ENCODE results near the gene SMAD7. TPM values are rescaled to one million over a fixed set of nuclear protein-coding genes. Genes with fewer than 3 reads are reported as not detected.
A peak's percentile ranks its signal among the peaks of the same experiment; 100 is the strongest.

SMAD7 gene
- total RNA-seq, 2 donors from 2014 or later = 21.2 to 21.6 TPM

- Histone ChIP-seq H3K36me3 (no peaks in the 10 kb centered on the region), H3K9me3 (no peaks in the 10 kb centered on the region), H3K4me1 (peaks cover 7% of the 10 kb centered on the region), H3K27me3 (no peaks in the 10 kb centered on the region), H3K27ac (no peak overlapping the region), H3K4me3 (no peak overlapping the region), H3K9ac (ENCODE audit: low read depth in 2 of 2, low read length in 2 of 2) (no peak overlapping the region)
- TF ChIP-seq, protein P1, sequence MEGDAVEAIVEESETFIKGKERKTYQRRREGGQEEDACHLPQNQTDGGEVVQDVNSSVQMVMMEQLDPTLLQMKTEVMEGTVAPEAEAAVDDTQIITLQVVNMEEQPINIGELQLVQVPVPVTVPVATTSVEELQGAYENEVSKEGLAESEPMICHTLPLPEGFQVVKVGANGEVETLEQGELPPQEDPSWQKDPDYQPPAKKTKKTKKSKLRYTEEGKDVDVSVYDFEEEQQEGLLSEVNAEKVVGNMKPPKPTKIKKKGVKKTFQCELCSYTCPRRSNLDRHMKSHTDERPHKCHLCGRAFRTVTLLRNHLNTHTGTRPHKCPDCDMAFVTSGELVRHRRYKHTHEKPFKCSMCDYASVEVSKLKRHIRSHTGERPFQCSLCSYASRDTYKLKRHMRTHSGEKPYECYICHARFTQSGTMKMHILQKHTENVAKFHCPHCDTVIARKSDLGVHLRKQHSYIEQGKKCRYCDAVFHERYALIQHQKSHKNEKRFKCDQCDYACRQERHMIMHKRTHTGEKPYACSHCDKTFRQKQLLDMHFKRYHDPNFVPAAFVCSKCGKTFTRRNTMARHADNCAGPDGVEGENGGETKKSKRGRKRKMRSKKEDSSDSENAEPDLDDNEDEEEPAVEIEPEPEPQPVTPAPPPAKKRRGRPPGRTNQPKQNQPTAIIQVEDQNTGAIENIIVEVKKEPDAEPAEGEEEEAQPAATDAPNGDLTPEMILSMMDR (IDR thresholded peaks at IDR 0.05) = no peak
- intact Hi-C loops (cut with DNase I) = no loop called here
- DNase-seq = no peak
Measured at GRCh38 chr18:48996041-48996440, 45.3 kb upstream of the SMAD7 start.

DNA sequence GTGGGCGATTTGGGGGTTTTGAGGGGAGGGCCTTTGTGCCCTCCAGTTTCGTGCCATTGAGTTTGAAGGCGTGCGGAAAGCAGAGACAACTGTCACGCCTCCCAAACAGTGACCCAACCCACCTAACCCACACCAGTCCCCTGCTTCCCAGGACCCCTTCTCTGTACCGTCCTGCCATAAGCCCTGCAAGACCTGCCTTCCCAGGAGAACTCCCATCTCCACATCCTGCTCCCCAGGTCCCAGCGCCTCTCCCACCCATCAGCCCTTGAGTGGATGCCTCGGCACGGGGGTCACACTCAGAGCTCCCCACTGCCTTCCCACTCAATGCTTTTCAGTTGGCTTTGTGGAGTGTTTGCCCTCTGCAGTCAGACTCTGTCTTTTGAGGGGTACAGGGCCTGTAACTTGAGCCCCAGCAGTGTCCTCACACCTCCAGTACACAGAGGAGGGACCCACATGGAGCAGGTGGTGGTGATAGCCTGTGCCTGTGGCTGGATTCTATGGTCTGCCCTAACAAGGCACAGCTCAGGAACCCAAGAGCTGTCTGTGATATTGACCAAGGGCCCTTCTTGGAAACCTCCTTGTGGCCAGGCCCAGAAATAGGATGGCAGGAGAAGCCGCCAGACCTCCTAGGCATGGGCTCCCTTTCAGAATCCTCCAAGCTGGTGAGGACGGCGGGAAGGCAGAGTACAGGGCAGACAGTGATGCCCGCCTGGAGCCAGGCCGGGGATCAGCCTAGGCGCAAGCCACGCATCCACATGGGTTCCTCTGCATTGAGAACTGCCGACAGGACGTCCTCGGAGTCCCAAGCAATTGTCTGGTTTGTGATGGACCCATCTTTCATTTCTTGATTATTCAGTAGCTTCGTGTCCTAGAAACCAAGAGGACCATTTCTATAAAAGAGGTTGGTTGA is 44.4 kb upstream of the SMAD7 start:
- intact Hi-C loops (cut with DNase I) = no loop called here
- peaks cover 7% of the 10 kb centered on the region for H3K4me1 ChIP-seq

GRCh38 chr18:48994044-48994651 is 43.4 kb upstream of the SMAD7 start:
- Histone ChIP-seq H3K4me1 (peaks cover 7% of the 10 kb centered on the region), H3K4me3 (no peak overlapping the region), H3K27ac (no peak overlapping the region), H3K27me3 (no peaks in the 10 kb centered on the region), H3K9me3 (no peaks in the 10 kb centered on the region), H3K9ac (ENCODE audit: low read depth in 2 of 2, low read length in 2 of 2) (no peak overlapping the region), H3K36me3 (no peaks in the 10 kb centered on the region)
- TF ChIP-seq, protein P1 (IDR thresholded peaks at IDR 0.05) = no peak
- intact Hi-C loops (cut with DNase I) = no loop called here
- DNase-seq = no peak

More for the DNA sequence above, 44.4 kb upstream of the SMAD7 start:
- Histone ChIP-seq H3K27ac (no peak overlapping the region), H3K27me3 (no peaks in the 10 kb centered on the region), H3K9me3 (no peaks in the 10 kb centered on the region), H3K36me3 (no peaks in the 10 kb centered on the region), H3K4me3 (no peak overlapping the region), H3K9ac (ENCODE audit: low read depth in 2 of 2, low read length in 2 of 2) (no peak overlapping the region)
- DNase-seq = no peak
- TF ChIP-seq, protein P1 (IDR thresholded peaks at IDR 0.05) = no peak

DNA sequence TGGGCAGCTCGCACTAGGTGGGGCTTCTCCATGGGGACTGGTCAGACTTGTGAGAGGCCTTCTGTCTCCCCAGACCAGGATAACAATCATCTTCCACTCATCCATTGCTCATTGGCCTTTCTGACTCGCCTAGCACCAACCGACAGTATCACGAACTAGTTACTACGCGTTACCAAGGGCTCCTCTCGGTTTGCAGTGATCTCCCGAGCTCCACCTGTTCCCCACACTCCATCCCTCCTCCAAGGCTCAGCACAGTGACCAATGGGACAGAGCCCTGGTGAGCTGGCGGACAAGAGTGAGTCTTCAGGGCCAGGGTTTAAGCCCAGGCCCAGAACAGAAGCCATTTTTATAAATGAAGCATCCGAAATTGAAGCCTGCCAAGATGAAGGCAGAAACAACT is 42.8 kb upstream of the SMAD7 start:
- H3K4me3 ChIP-seq = no peak overlapping the region
- TF ChIP-seq, protein P1 (IDR thresholded peaks at IDR 0.05) = no peak
- H3K9ac ChIP-seq (ENCODE audit: low read depth in 2 of 2, low read length in 2 of 2) = no peak overlapping the region
- no peak for DNase-seq
- H3K9me3 ChIP-seq = no peaks in the 10 kb centered on the region
- H3K27ac ChIP-seq = no peak overlapping the region
- no peaks in the 10 kb centered on the region for H3K27me3 ChIP-seq
- intact Hi-C loops (cut with DNase I) = no loop called here
- H3K4me1 ChIP-seq = peaks cover 7% of the 10 kb centered on the region
- no peaks in the 10 kb centered on the region for H3K36me3 ChIP-seq

DNA sequence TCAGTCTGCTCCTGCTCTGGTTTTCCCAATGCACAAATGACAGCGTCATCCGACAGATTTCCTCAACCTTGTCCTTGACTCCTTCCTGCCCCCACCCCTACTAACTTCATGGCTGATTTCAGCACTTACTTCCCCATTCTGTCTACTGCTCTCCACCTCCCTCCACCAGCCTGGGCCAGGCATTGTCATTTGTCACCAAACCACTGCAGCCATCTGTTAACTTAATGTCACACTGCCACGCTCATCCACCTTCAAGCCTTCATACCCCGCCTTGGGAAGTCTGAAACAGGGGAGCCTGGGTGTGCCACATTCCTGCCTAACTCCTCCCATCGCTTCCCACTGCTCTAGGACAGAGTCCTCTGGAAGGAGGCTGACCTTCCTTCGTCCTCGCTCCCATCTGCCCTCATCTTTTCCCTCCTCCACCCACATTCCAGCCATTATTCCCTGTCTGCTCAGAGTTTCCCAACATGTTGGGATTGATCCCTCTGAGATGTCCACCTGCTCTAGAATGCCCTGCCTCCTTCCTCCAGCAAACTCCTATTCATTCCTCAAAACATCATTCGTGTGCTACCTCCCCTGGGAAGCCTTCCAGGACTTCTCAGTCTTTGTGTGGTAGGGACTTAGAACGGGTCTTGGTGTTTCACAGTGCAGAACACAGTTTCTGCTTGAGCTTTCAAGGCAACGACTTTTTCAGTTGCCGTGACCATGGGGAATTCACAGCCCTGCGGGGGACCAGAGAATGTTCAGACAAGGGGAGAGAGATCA is 42.2 kb upstream of the SMAD7 start:
- H3K4me1 ChIP-seq = peaks cover 7% of the 10 kb centered on the region
- TF ChIP-seq, protein P1 (IDR thresholded peaks at IDR 0.05) = no peak
- no peak overlapping the region for H3K4me3 ChIP-seq
- DNase-seq = peak; percentile 34
- H3K27me3 ChIP-seq = no peaks in the 10 kb centered on the region
- H3K36me3 ChIP-seq = no peaks in the 10 kb centered on the region
- no peak overlapping the region for H3K27ac ChIP-seq
- H3K9me3 ChIP-seq = no peaks in the 10 kb centered on the region
- intact Hi-C loops (cut with DNase I) = no loop called here
- H3K9ac ChIP-seq (ENCODE audit: low read depth in 2 of 2, low read length in 2 of 2) = no peak overlapping the region
